Endothelial cell of umbilical vein (primary cell): ENCODE results near the gene GATAD1. TPM values are rescaled to one million over a fixed set of nuclear protein-coding genes. Genes with fewer than 3 reads are reported as not detected.

Source experiments
- BruUV-seq: library from RNA; stranded (reverse); fragments of 400-500 nt; replicated peaks from 2 replicates; lab custom pipeline; 2021; lab: Mats Ljungman, UMichigan
- CTCF ChIA-PET: fragments of 300-600, 350-600 bp; sonication (Branson Sonifier 250); formaldehyde crosslinking; loops from one replicate; lab custom pipeline; 2021; ENCODE audit warnings: antibody characterized with exemption, inconsistent platforms; lab: Charles Lee
- POLR2A ChIA-PET: fragments of 300-600, 350-600 bp; sonication (Branson Sonifier 250); formaldehyde crosslinking; loops from one replicate; lab custom pipeline; 2021; ENCODE audit warnings: antibody characterized with exemption, inconsistent platforms; lab: Charles Lee
- DNase-seq: peaks from one replicate; pipeline ENCODE4 v3.0.0-alpha.2; 2011; ENCODE audit warnings: low read depth, low spot score
- FAIRE-seq: peaks from 2 replicates; lab custom pipeline; 2011; peaks lifted over from hg19 to GRCh38; lab: Jason Lieb, UNC
- H2AFZ ChIP-seq: 2 replicates; pipeline ENCODE4 v1.6.0; 2012; ENCODE audit warnings: low read depth, low read length, control low read depth, inconsistent platforms
- H3K27ac ChIP-seq: 2 replicates; pipeline ENCODE4 v1.5.1; 2011; ENCODE audit warnings: low read depth, mild to moderate bottlenecking, control low read depth, low read length, moderate library complexity; ENCODE audit not compliant: insufficient read depth
- H3K27me3 ChIP-seq, 2 experiments: 2 replicates each; pipeline versions ENCODE4 v1.6.0 to v1.6.1; 2011; ENCODE audit warnings: low read length in 2 of 2, mixed read lengths in 1 of 2; ENCODE audit not compliant: control insufficient read depth in 2 of 2, insufficient read depth in 2 of 2
- H3K36me3 ChIP-seq, 2 experiments: 2 replicates in 1 of 2; 3 replicates in 1 of 2; pipeline ENCODE4 v1.5.1; 2011; ENCODE audit warnings: low read length in 2 of 2, mild to moderate bottlenecking in 1 of 2, moderate library complexity in 1 of 2; ENCODE audit not compliant: control insufficient read depth in 2 of 2, insufficient read depth in 2 of 2; ENCODE audit errors: extremely low read depth in 1 of 2
- H3K4me1 ChIP-seq: 3 replicates; pipeline ENCODE4 v1.5.1; 2011; ENCODE audit warnings: mild to moderate bottlenecking, low read length; ENCODE audit not compliant: control insufficient read depth, insufficient read depth; ENCODE audit errors: extremely low read depth
- H3K4me2 ChIP-seq: 2 replicates; pipeline ENCODE4 v1.6.1; 2011; ENCODE audit warnings: low read length, control low read depth, mixed read lengths; ENCODE audit not compliant: insufficient read depth
- H3K4me3 ChIP-seq, 3 experiments: fragments of 200-600 bp in 1 of 3; sonication (generic), shearing (Covaris generic) in 1 of 3; replicated peaks in 1 of 3; 2 replicates each; pipeline ENCODE4 v1.5.1; 2011 to 2016; ENCODE audit warnings: control low read depth in 3 of 3, low read length in 3 of 3, mild to moderate bottlenecking in 2 of 3, inconsistent platforms in 1 of 3, low read depth in 1 of 3, moderate library complexity in 1 of 3; ENCODE audit not compliant: insufficient read depth in 1 of 3
- H3K79me2 ChIP-seq: 2 replicates; pipeline ENCODE4 v1.6.0; 2012; ENCODE audit warnings: low read length, inconsistent platforms; ENCODE audit not compliant: control insufficient read depth, insufficient read depth
- H3K9ac ChIP-seq: replicated peaks from 2 replicates; pipeline ENCODE3; 2011; ENCODE audit warnings: low read length, control low read depth; ENCODE audit not compliant: insufficient read depth; ENCODE audit errors: extremely low read depth
- H3K9me1 ChIP-seq: replicated peaks from 3 replicates; pipeline ENCODE4 v1.6.0; 2011; ENCODE audit warnings: mild to moderate bottlenecking, low read length; ENCODE audit not compliant: control insufficient read depth, insufficient read depth; ENCODE audit errors: extremely low read depth
- H3K9me3 ChIP-seq: replicated peaks from 2 replicates; pipeline ENCODE4 v1.5.1; 2012; ENCODE audit warnings: low read length, inconsistent platforms; ENCODE audit not compliant: control insufficient read depth, insufficient read depth
- H4K20me1 ChIP-seq: replicated peaks from 2 replicates; pipeline ENCODE3; 2011; ENCODE audit warnings: mild to moderate bottlenecking, low read length; ENCODE audit not compliant: control insufficient read depth, insufficient read depth; ENCODE audit errors: extremely low read depth
- FOS ChIP-seq: IDR thresholded peaks from 2 replicates; pipeline ENCODE4 v1.6.1; 2011; ENCODE audit warnings: mild to moderate bottlenecking, low read length, moderate library complexity, borderline replicate concordance; ENCODE audit not compliant: insufficient read depth
- GATA2 ChIP-seq: IDR thresholded peaks from 2 replicates; pipeline ENCODE4 v1.7.0; 2011; ENCODE audit warnings: low read depth, mild to moderate bottlenecking, moderate library complexity, mixed read lengths, low read length; ENCODE audit not compliant: insufficient read length, insufficient read depth
- JUN ChIP-seq: IDR thresholded peaks from 2 replicates; pipeline ENCODE4 v1.6.1; 2011; ENCODE audit warnings: borderline replicate concordance, low read depth; ENCODE audit not compliant: insufficient read length, insufficient read depth
- MAX ChIP-seq: IDR thresholded peaks from 2 replicates; pipeline ENCODE4 v1.6.1; 2011; ENCODE audit not compliant: insufficient read depth, insufficient read length
- POLR2A ChIP-seq: IDR thresholded peaks from 2 replicates; pipeline ENCODE4 v1.6.1; 2012; ENCODE audit warnings: low read depth, mild to moderate bottlenecking, control low read depth, low read length
- POLR2AphosphoS5 ChIP-seq: IDR thresholded peaks from 2 replicates; pipeline ENCODE4 v1.6.1; 2012; ENCODE audit warnings: low read depth, mild to moderate bottlenecking, control low read depth, low read length, moderate library complexity; ENCODE audit not compliant: insufficient read depth
- dilution Hi-C: fragments of 300-500 bp; cut with MboI; formaldehyde crosslinking; loops from one replicate; pipeline ENCODE4 v1.15.0; 2019; ENCODE audit warnings: low sequenced_read_pairs; ENCODE audit not compliant: extremely low pct_ligation_motif_present
- intact Hi-C: fragments of 100-400 bp; cut with micrococcal nuclease; formaldehyde crosslinking; loops from one replicate; pipeline ENCODE4 v1.10.0; 2022
- polyA plus RNA-seq, 4 experiments: library from polyadenylated mRNA; depleted of rRNA in 3 of 4; stranded (reverse) in 3 of 4; unstranded in 1 of 4; fragments of >200 nt; gene quantifications; 2 replicates each; pipeline versions ENCODE4 v1.2.1 to v1.2.3, GENCODE V29; 2011 to 2012; ENCODE audit warnings: missing spikeins in 1 of 4
- total RNA-seq: library from RNA; stranded (reverse); gene quantifications from 2 replicates; pipeline ENCODE4 v1.2.3, GENCODE V29; 2021

The GATAD1 gene
- total and polyA plus RNA-seq, 2 donors (not counting 3 experiments of a cell fraction or from before 2014, with no cell fraction given) = 13.7 to 28.9 TPM

- Histone ChIP-seq H3K27me3 (no peaks in the 10 kb centered on the region), H3K79me2 (no peaks in the 10 kb centered on the region), H3K27ac (no peak overlapping the region), H3K9me3 (no peaks in the 10 kb centered on the region), H3K4me2 (no peak overlapping the region), H3K9ac (no peak overlapping the region), H3K4me1 (peaks cover 5% of the 10 kb centered on the region), H3K9me1 (no peaks in the 10 kb centered on the region), H4K20me1 (no peaks in the 10 kb centered on the region), H3K4me3 (no peak overlapping the region), H2AFZ (no peak overlapping the region), H3K36me3 (peaks cover 3 to 5% of the 10 kb centered on the region in 2 experiments)
- DNase-seq (no peak), FAIRE-seq (no peak)
- dilution Hi-C loops (no loop called here), intact Hi-C loops (no loop called here)
- ChIA-PET POLR2A (no interaction called here), CTCF (interaction anchor here (0.7 to 3.0 kb wide), 6 partner anchors 10 to 630 kb away, joined by 3 to 50 read pairs (median 18); partner anchors contain the start of gene GATAD1)
- no peak for TF ChIP-seq JUN
- TF ChIP-seq POLR2AphosphoS5 = no peak
- no peak for TF ChIP-seq FOS
- no peak for TF ChIP-seq MAX
- TF ChIP-seq GATA2 = no peak
- no TSS peak for BruUV-seq
These were observed 12.8 kb downstream of the GATAD1 start for GRCh38 chr7:92460109-92460508.

- H4K20me1 ChIP-seq = no peaks in the 10 kb centered on the region
- no peak overlapping the region for H3K27ac ChIP-seq
- no peaks in the 10 kb centered on the region for H3K27me3 ChIP-seq
- dilution Hi-C loops = no loop called here
- FAIRE-seq (no peak), DNase-seq (no peak)
- intact Hi-C loops = no loop called here
- no peaks in the 10 kb centered on the region for H3K9me1 ChIP-seq
- H3K9me3 ChIP-seq = no peaks in the 10 kb centered on the region
- CTCF ChIA-PET = interaction anchor here (0.7 to 3.0 kb wide), 15 partner anchors 8 to 631 kb away, joined by 3 to 50 read pairs (median 5); partner anchors contain the start of genes ERVW-1, GATAD1 and LRRD1
- peaks cover 3 to 5% of the 10 kb centered on the region in 2 experiments for H3K36me3 ChIP-seq
- H3K9ac ChIP-seq = no peak overlapping the region
- no peak overlapping the region for H3K4me2 ChIP-seq
- BruUV-seq = no TSS peak
- TF ChIP-seq POLR2A (no peak), FOS (no peak)
- H3K4me3 ChIP-seq = no peak overlapping the region
- POLR2A ChIA-PET = no interaction called here
- H2AFZ ChIP-seq = no peak overlapping the region
- H3K79me2 ChIP-seq = no peaks in the 10 kb centered on the region
- peaks cover 5% of the 10 kb centered on the region for H3K4me1 ChIP-seq
These were observed 13.2 kb downstream of the GATAD1 start for GRCh38 chr7:92460510-92460909.
